ENCODE results near the gene ADRA1B.

The ADRA1B gene

DNA sequence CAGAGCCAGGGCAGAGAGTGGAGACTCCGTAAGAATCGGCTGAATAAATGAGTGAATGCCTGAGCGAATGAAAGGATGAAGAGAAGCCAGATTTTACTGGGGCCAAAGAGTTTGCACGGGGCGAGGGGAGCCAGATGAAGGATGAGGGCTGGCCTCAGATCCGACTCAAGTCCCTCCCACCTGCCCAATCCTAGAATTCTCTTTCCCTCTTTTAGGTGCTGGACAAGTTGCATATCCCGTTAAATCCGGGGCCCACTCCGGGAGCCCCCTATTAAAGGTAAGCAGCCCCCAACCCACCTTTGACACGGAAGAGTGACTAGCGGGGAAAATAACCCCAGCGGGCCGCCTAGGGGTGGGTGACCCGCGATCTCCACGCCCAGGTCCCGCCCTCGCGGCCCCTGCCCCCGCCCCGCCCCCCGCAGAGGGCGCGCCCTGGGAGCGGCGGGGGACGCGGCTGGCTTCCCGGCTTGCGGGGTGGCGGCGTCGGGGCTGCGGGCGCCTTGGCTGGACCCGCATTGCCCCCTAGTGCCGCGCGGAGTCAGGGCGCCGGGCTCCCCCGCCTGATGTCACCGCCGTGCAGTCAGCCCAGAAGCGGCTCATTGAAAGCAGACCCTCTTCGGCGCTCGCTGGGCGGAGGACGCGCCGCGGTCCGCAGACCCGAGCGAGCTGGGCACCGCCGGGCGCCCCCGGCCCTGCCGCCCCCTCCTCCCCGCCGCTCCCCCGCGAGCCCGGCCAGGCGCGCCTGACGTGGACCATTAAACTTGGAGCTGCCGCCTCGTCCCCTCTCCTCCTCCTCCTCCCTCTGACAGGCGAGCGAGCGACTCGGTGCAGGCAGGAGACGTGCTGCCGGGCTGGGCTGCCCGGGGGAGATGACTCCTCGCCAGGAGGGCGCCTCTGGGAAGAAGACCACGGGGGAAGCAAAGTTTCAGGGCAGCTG, at the start of gene ADRA1B:
ADRA1B (plus strand) TSS at position 579 of the 937 bp plus-strand sequence. CDS start 424 bp downstream, outside the sequence.
- H3K4me3 ChIP-seq (ENCODE audit: low read depth, low read length): peak within 1 kb of the TSS; percentile 3
- DNase-seq (ENCODE audit: low read depth): peak; percentile 66
- peak; percentile 29 for TF ChIP-seq CTCF (IDR thresholded peaks at IDR 0.05; ENCODE audit: low read depth, low read length)
- no peak for TF ChIP-seq MAX (IDR thresholded peaks at IDR 0.05; ENCODE audit: low read depth, low read length)
- no peak for TF ChIP-seq MYC (IDR thresholded peaks at IDR 0.05; ENCODE audit: low read depth, low read length)
- TF ChIP-seq POLR2A (IDR thresholded peaks at IDR 0.05; ENCODE audit: extremely low read depth, insufficient read length): no peak

DNA sequence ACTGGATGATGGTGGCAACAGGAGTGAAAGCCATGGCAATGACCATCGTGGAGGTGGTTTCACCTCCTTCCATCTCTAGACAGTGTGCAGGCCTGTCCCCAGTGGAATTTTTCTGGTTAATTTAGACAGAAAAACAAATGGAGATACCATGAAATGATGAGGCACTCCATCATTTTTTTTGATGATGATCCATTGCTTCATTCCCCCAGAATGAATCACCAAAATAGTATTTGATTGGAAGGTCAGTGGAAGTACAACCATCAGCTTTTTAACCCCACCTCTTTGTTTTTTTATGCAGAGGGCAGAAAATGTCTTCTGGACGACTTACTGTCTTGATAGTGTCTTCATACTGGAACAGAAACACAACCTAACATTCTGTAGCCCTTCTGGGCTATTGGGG, 42.6 kb upstream of the ADRA1B start:
- no peak for TF ChIP-seq MAX (IDR thresholded peaks at IDR 0.05; ENCODE audit: low read depth, low read length)
- no peak for TF ChIP-seq MYC (IDR thresholded peaks at IDR 0.05; ENCODE audit: low read depth, low read length)
- no peak for TF ChIP-seq POLR2A (IDR thresholded peaks at IDR 0.05; ENCODE audit: extremely low read depth, insufficient read length)
- TF ChIP-seq CTCF (IDR thresholded peaks at IDR 0.05; ENCODE audit: low read depth, low read length): no peak
- DNase-seq (ENCODE audit: low read depth): no peak
- H3K4me3 ChIP-seq (ENCODE audit: low read depth, low read length): no peak overlapping the region

DNA sequence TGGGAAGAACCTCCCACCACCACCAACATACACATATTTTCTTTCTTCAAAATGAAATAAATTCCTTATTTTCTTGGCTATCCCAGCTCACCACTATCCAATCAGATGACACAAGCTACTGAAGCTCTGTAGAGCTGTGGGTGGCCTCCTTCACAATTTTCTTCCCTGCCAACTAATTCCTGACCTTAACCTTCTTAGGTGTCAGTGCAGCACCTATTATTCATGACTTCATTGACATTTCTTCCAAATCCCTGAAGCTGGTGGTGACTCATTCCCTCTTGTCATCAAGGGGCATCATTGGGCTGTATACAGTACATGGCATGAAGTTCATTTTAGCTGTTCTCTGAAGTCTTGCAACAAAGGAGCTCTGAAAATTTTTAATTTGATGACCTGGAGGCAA, 42.0 kb upstream of the ADRA1B start:
- H3K4me3 ChIP-seq (ENCODE audit: low read depth, low read length): no peak overlapping the region
- TF ChIP-seq MYC (IDR thresholded peaks at IDR 0.05; ENCODE audit: low read depth, low read length) (no peak), MAX (IDR thresholded peaks at IDR 0.05; ENCODE audit: low read depth, low read length) (no peak), POLR2A (IDR thresholded peaks at IDR 0.05; ENCODE audit: extremely low read depth, insufficient read length) (no peak), CTCF (IDR thresholded peaks at IDR 0.05; ENCODE audit: low read depth, low read length) (no peak)
- no peak for DNase-seq (ENCODE audit: low read depth)

DNA sequence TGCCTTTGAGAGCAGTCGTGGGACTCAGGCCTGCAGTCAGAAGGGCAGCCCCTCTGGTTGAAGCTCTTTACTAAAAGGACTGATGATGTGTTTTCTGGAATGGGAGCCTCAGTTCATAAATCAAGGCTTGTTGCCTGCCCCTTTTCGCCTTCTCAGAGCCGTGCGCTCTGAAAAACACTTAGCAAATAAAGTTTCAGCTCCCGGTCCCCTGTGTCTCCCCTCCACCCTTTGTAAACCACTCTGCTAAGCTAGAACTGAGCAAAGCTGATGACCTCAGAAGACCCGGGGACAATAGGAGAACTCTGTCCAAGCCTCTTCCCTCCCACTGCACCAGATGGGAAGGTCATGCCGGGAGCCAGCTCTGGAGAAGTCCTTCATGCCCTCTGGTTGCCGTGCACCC, 39.3 kb upstream of the ADRA1B start:
- no peak overlapping the region for H3K4me3 ChIP-seq (ENCODE audit: low read depth, low read length)
- no peak for DNase-seq (ENCODE audit: low read depth)
- no peak for TF ChIP-seq MAX (IDR thresholded peaks at IDR 0.05; ENCODE audit: low read depth, low read length)

- TF ChIP-seq CTCF (IDR thresholded peaks at IDR 0.05; ENCODE audit: low read depth, low read length) (no peak), POLR2A (IDR thresholded peaks at IDR 0.05; ENCODE audit: extremely low read depth, insufficient read length) (no peak), MYC (IDR thresholded peaks at IDR 0.05; ENCODE audit: low read depth, low read length) (no peak), MAX (IDR thresholded peaks at IDR 0.05; ENCODE audit: low read depth, low read length) (no peak)
Measured at GRCh38 chr5:159877894-159878448, 38.3 kb upstream of the ADRA1B start.

GRCh38 chr5:159878988-159879471, 37.3 kb upstream of the ADRA1B start:
- no peak overlapping the region for H3K4me3 ChIP-seq (ENCODE audit: low read depth, low read length)
- no peak for TF ChIP-seq MAX (IDR thresholded peaks at IDR 0.05; ENCODE audit: low read depth, low read length)
- no peak for TF ChIP-seq POLR2A (IDR thresholded peaks at IDR 0.05; ENCODE audit: extremely low read depth, insufficient read length)
- no peak for TF ChIP-seq MYC (IDR thresholded peaks at IDR 0.05; ENCODE audit: low read depth, low read length)
- no peak for TF ChIP-seq CTCF (IDR thresholded peaks at IDR 0.05; ENCODE audit: low read depth, low read length)
- DNase-seq (ENCODE audit: low read depth): peak; percentile 18

More at GRCh38 chr5:159877894-159878448, 38.3 kb upstream of the ADRA1B start:
- DNase-seq (ENCODE audit: low read depth): no peak
- no peak overlapping the region for H3K4me3 ChIP-seq (ENCODE audit: low read depth, low read length)

All from NB4 (cell line).